Neutrophil (primary cell): ENCODE results near the gene SMYD1.

ENCODE experiments used
- H3K27ac ChIP-seq: fragments of 200-600 bp; sonication (generic); 2 replicates; pipeline ENCODE4 v1.5.1; 2016; ENCODE audit warnings: mild to moderate bottlenecking, moderate library complexity
- H3K27me3 ChIP-seq: fragments of 200-600 bp; sonication (generic); 2 replicates; pipeline ENCODE4 v1.6.0; 2016; ENCODE audit warnings: mild to moderate bottlenecking
- H3K36me3 ChIP-seq: fragments of 200-600 bp; sonication (generic); 2 replicates; pipeline ENCODE4 v1.5.1; 2017
- H3K4me1 ChIP-seq, 2 experiments: fragments of 200-600 bp in 1 of 2; sonication (generic) in 1 of 2; 1 replicate in 1 of 2; 2 replicates in 1 of 2; pipeline versions ENCODE4 v1.5.1 to v1.6.1; 2013 to 2016; ENCODE audit warnings: low read depth in 1 of 2, low read length in 1 of 2, mild to moderate bottlenecking in 1 of 2, moderate library complexity in 1 of 2; ENCODE audit not compliant: control insufficient read depth in 1 of 2, insufficient read depth in 1 of 2
- H3K4me3 ChIP-seq, 2 experiments: fragments of 200-600 bp in 1 of 2; sonication (generic) in 1 of 2; 1 replicate in 1 of 2; 2 replicates in 1 of 2; pipeline ENCODE4 v1.5.1; 2013 to 2016; ENCODE audit warnings: low read depth in 1 of 2, low read length in 1 of 2, mild to moderate bottlenecking in 1 of 2, moderate library complexity in 1 of 2
- H3K9me3 ChIP-seq: fragments of 200-600 bp; sonication (generic); 2 replicates; pipeline ENCODE4 v1.5.1; 2016
- TF ChIP-seq, protein P1 (sequence below): fragments of 200-600 bp; sonication (generic); IDR thresholded peaks from 2 replicates; pipeline ENCODE4 v1.5.1; 2016; ENCODE audit warnings: antibody characterized with exemption

The SMYD1 gene

DNA sequence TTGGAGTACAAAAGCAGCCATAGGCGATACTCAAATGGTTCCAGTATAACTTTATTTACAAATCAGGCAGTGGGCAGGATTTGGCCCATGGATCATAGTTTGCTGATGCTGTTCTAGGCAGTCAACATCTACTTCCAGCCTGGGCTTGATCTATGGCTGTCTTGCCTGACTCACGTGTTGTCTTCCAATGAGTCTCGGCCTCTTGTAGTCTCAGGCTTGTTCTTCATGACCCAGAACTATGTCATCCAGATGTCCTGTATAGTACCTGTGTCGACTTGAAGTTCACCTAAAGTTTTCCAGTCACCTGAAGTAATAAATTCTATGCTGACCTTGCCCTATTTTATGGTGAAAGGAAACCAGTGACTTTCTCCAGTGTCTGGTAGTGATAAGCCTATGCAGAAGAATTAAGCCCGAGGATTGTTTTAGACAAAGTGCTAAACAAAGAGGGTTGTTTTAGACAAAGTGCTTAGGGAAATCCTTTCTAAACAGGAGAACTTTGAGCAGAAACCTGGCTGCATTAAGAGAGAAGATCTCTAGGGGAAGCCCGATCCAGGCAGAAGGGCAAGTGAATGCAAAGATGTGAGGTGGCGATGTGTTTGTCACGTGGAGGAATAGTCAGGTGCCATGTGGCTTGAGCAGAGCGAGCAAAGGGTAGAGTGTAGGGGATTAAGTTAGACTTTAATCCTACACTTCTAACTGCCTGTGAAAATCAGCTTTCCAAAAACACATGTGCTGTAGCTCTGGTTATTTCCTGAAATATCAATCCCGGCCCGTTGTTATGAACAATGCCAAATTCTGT is 94.0 kb downstream of the SMYD1 start:
- H3K27ac ChIP-seq, result no peak overlapping the region

More for the DNA sequence above, 94.0 kb downstream of the SMYD1 start:
- H3K4me1 ChIP-seq, result no peaks in the 10 kb centered on the region
- no peaks in the 10 kb centered on the region for H3K27me3 ChIP-seq
- no peaks in the 10 kb centered on the region for H3K9me3 ChIP-seq
- TF ChIP-seq, protein P1, sequence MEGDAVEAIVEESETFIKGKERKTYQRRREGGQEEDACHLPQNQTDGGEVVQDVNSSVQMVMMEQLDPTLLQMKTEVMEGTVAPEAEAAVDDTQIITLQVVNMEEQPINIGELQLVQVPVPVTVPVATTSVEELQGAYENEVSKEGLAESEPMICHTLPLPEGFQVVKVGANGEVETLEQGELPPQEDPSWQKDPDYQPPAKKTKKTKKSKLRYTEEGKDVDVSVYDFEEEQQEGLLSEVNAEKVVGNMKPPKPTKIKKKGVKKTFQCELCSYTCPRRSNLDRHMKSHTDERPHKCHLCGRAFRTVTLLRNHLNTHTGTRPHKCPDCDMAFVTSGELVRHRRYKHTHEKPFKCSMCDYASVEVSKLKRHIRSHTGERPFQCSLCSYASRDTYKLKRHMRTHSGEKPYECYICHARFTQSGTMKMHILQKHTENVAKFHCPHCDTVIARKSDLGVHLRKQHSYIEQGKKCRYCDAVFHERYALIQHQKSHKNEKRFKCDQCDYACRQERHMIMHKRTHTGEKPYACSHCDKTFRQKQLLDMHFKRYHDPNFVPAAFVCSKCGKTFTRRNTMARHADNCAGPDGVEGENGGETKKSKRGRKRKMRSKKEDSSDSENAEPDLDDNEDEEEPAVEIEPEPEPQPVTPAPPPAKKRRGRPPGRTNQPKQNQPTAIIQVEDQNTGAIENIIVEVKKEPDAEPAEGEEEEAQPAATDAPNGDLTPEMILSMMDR, result no peak
- H3K4me3 ChIP-seq, result no peak overlapping the region
- no peaks in the 10 kb centered on the region for H3K36me3 ChIP-seq
